Globus pallidus (tissue), 1 donor: Measurements from ENCODE around the gene TEX2.

ENCODE experiments used
- DNase-seq: peaks from one replicate; pipeline ENCODE4 v3.0.0-alpha.2; 2015; ENCODE audit warnings: low spot score

Gene TEX2

GRCh38 chr17:64158831-64159590 is 104.0 kb downstream of the TEX2 start:
- no peak for DNase-seq

- no peak for DNase-seq
Observed at GRCh38 chr17:64158406-64158805, 104.7 kb downstream of the TEX2 start.

- DNase-seq: no peak
Observed at GRCh38 chr17:64157669-64158180, 105.3 kb downstream of the TEX2 start.

- no peak for DNase-seq
Observed at GRCh38 chr17:64156670-64157069, 106.4 kb downstream of the TEX2 start.

GRCh38 chr17:64155751-64156544 is 107.1 kb downstream of the TEX2 start:
- DNase-seq: peak; percentile 97

- DNase-seq: no peak
Observed at GRCh38 chr17:64155129-64155528, 107.9 kb downstream of the TEX2 start.

- peak; percentile 64 for DNase-seq
Observed at GRCh38 chr17:64154717-64155116, 108.3 kb downstream of the TEX2 start.

GRCh38 chr17:64154313-64154695 is 108.8 kb downstream of the TEX2 start:
- DNase-seq: no peak

GRCh38 chr17:64153565-64154312 is 109.3 kb downstream of the TEX2 start:
- DNase-seq: no peak

- no peak for DNase-seq
Observed at GRCh38 chr17:64152428-64153125, 110.5 kb downstream of the TEX2 start.

GRCh38 chr17:64151016-64151368 is 112.1 kb downstream of the TEX2 start:
- no peak for DNase-seq

- DNase-seq: no peak
Observed at GRCh38 chr17:64150237-64151015, 112.6 kb downstream of the TEX2 start.

- DNase-seq: no peak
Observed at GRCh38 chr17:64149196-64149595, 113.9 kb downstream of the TEX2 start.

GRCh38 chr17:64148699-64149098 is 114.4 kb downstream of the TEX2 start:
- peak; percentile 63 for DNase-seq

- DNase-seq: no peak
Observed at GRCh38 chr17:64148017-64148631, 114.9 kb downstream of the TEX2 start.

GRCh38 chr17:64147110-64148016 is 115.7 kb downstream of the TEX2 start:
- DNase-seq: no peak

GRCh38 chr17:64146418-64147109 is 116.5 kb downstream of the TEX2 start:
- DNase-seq: peak; percentile 67

- peak; percentile 99 for DNase-seq
Observed at GRCh38 chr17:64145751-64146417, 117.2 kb downstream of the TEX2 start.
